OCI-LY1 (cell line): ENCODE data around the gene DMRT1.

Experiments
- H2AFZ ChIP-seq: fragments of 200-600 bp; sonication (generic), shearing (Covaris generic); 2 replicates; pipeline ENCODE4 v1.6.0; 2014; ENCODE audit warnings: antibody characterized with exemption, mild to moderate bottlenecking, low read length
- H3F3A ChIP-seq: fragments of 200-600 bp; sonication (generic), shearing (Covaris generic); 2 replicates; pipeline ENCODE4 v1.6.0; 2014; ENCODE audit warnings: mild to moderate bottlenecking, antibody characterized with exemption, low read length, moderate library complexity; ENCODE audit not compliant: insufficient read depth
- H3K27ac ChIP-seq: fragments of 200-600 bp; sonication (generic); 2 replicates; pipeline ENCODE4 v1.5.1; 2014; ENCODE audit warnings: low read length, mixed run types, mild to moderate bottlenecking, low read depth; ENCODE audit not compliant: poor library complexity, severe bottlenecking
- H3K27me3 ChIP-seq: fragments of 200-600 bp; sonication (generic); 2 replicates; pipeline ENCODE4 v1.6.0; 2014; ENCODE audit warnings: antibody characterized with exemption, mild to moderate bottlenecking, low read length, moderate library complexity; ENCODE audit not compliant: insufficient read depth
- H3K36me3 ChIP-seq: fragments of 200-600 bp; sonication (generic); 2 replicates; pipeline ENCODE4 v1.6.1; 2014; ENCODE audit warnings: mild to moderate bottlenecking, antibody characterized with exemption, low read length, moderate library complexity, mixed read lengths; ENCODE audit not compliant: insufficient read depth
- H3K4me1 ChIP-seq: fragments of 200-600 bp; sonication (generic); 2 replicates; pipeline ENCODE4 v1.5.1; 2014; ENCODE audit warnings: mild to moderate bottlenecking, low read length, moderate library complexity; ENCODE audit not compliant: insufficient read depth, severe bottlenecking
- H3K4me2 ChIP-seq: fragments of 200-600 bp; sonication (generic), shearing (Covaris generic); 2 replicates; pipeline ENCODE4 v1.6.1; 2014; ENCODE audit warnings: low read length
- H3K4me3 ChIP-seq: fragments of 200-600 bp; sonication (generic); 2 replicates; pipeline ENCODE4 v1.5.1; 2014; ENCODE audit warnings: low read length, low read depth, mild to moderate bottlenecking, mixed read lengths; ENCODE audit not compliant: poor library complexity, severe bottlenecking
- H3K79me2 ChIP-seq: fragments of 200-600 bp; shearing (Covaris generic); 2 replicates; pipeline ENCODE4 v1.6.1; 2016; ENCODE audit warnings: mixed run types, low read length, mixed read lengths; ENCODE audit not compliant: insufficient read depth
- H3K9ac ChIP-seq: fragments of 200-600 bp; sonication (generic), shearing (Covaris generic); 2 replicates; pipeline ENCODE4 v1.6.1; 2014; ENCODE audit warnings: mild to moderate bottlenecking, low read length, mixed read lengths
- H3K9me2 ChIP-seq: fragments of 200-600 bp; sonication (generic), shearing (Covaris generic); 2 replicates; pipeline ENCODE4 v1.6.1; 2014; ENCODE audit warnings: low read depth, mild to moderate bottlenecking, low read length, mixed read lengths
- H3K9me3 ChIP-seq: fragments of 200-600 bp; shearing (Covaris generic); 2 replicates; pipeline ENCODE4 v1.6.1; 2014; ENCODE audit warnings: low read length, mixed read lengths
- H4K20me1 ChIP-seq: fragments of 200-600 bp; sonication (generic), shearing (Covaris generic); 2 replicates; pipeline ENCODE4 v1.6.0; 2016; ENCODE audit warnings: mild to moderate bottlenecking, low read length; ENCODE audit not compliant: insufficient read depth
- CTCF ChIP-seq: fragments of 200-600 bp; sonication (generic), shearing (Covaris generic); IDR thresholded peaks from 2 replicates; pipeline ENCODE4 v1.5.1; 2017; ENCODE audit warnings: mild to moderate bottlenecking, antibody characterized with exemption, low read length, moderate library complexity, mixed read lengths
- EZH2 ChIP-seq: fragments of 200-600 bp; sonication (generic), shearing (Covaris generic); IDR thresholded peaks from 2 replicates; pipeline ENCODE4 v1.8.0; 2017; ENCODE audit warnings: borderline replicate concordance, mixed run types, mild to moderate bottlenecking, antibody characterized with exemption, low read length, moderate library complexity, mixed read lengths

DMRT1 gene

DNA sequence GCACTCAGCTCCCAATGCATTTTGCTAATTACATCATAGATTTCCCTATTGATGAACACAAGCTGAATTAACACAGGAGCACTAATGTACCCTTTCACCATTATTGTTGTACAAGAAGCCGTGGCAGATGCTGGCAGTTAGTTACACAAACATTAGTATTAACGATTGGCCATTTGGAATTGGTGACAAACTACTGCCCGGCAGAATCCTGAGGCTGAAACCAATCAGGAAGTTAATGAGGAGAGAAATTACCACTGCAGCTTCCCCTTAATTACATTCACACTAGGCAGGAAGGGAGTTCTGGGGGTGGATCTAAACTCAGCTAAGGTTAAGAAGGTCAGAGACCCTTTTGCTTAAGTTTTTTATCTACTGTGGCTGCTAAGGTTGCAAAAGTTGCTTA lies 125.4 kb downstream of the DMRT1 start:
- no peak overlapping the region for H3K4me3 ChIP-seq

GRCh38 chr9:967436-967835 lies 125.9 kb downstream of the DMRT1 start:
- Histone ChIP-seq H3K36me3 (no peaks in the 10 kb centered on the region), H3K4me2 (peak overlapping the region; percentile 16; the same call in 1 of the 2 replicates), H3K9ac (no peak overlapping the region)

More for the DNA sequence above, 125.4 kb downstream of the DMRT1 start:
- Histone ChIP-seq H3F3A (no peaks in the 10 kb centered on the region), H3K27me3 (no peaks in the 10 kb centered on the region), H2AFZ (no peak overlapping the region), H3K9me2 (no peaks in the 10 kb centered on the region), H3K27ac (no peak overlapping the region), H3K4me2 (no peak overlapping the region), H3K36me3 (no peaks in the 10 kb centered on the region), H3K9me3 (no peaks in the 10 kb centered on the region), H3K4me1 (peaks cover 9% of the 10 kb centered on the region), H3K79me2 (no peaks in the 10 kb centered on the region), H3K9ac (no peak overlapping the region), H4K20me1 (no peaks in the 10 kb centered on the region)
- no peak for TF ChIP-seq CTCF
- TF ChIP-seq EZH2, result no peak

GRCh38 chr9:967903-968641 lies 126.6 kb downstream of the DMRT1 start:
- Histone ChIP-seq H3K4me1 (peaks cover 9% of the 10 kb centered on the region), H3K4me3 (peak overlapping the region; percentile 40), H4K20me1 (no peaks in the 10 kb centered on the region), H3K9me3 (no peaks in the 10 kb centered on the region), H3K9me2 (no peaks in the 10 kb centered on the region), H3K79me2 (no peaks in the 10 kb centered on the region), H3K4me2 (peak overlapping the region; percentile 16; the same call in 1 of the 2 replicates), H2AFZ (no peak overlapping the region), H3K27ac (no peak overlapping the region), H3K9ac (no peak overlapping the region), H3K36me3 (no peaks in the 10 kb centered on the region), H3F3A (no peaks in the 10 kb centered on the region), H3K27me3 (no peaks in the 10 kb centered on the region)
- TF ChIP-seq CTCF (no peak), EZH2 (no peak)

More at GRCh38 chr9:967436-967835, 125.9 kb downstream of the DMRT1 start:
- no peak for TF ChIP-seq CTCF
- TF ChIP-seq EZH2, result no peak
- Histone ChIP-seq H3K9me2 (no peaks in the 10 kb centered on the region), H3K9me3 (no peaks in the 10 kb centered on the region), H3K27ac (no peak overlapping the region), H3K4me1 (peaks cover 9% of the 10 kb centered on the region), H4K20me1 (no peaks in the 10 kb centered on the region), H3K79me2 (no peaks in the 10 kb centered on the region), H3K27me3 (no peaks in the 10 kb centered on the region), H3F3A (no peaks in the 10 kb centered on the region), H3K4me3 (peak overlapping the region; percentile 40), H2AFZ (no peak overlapping the region)
